ENCODE results near the gene DENND4C. TPM values are rescaled to one million over a fixed set of nuclear protein-coding genes. Genes with fewer than 3 reads are reported as not detected.

The DENND4C gene
- polyA plus RNA-seq, 2 of the 4 experiments (the other 2 are of a cell fraction) = 17.4 to 44.1 TPM

DNA sequence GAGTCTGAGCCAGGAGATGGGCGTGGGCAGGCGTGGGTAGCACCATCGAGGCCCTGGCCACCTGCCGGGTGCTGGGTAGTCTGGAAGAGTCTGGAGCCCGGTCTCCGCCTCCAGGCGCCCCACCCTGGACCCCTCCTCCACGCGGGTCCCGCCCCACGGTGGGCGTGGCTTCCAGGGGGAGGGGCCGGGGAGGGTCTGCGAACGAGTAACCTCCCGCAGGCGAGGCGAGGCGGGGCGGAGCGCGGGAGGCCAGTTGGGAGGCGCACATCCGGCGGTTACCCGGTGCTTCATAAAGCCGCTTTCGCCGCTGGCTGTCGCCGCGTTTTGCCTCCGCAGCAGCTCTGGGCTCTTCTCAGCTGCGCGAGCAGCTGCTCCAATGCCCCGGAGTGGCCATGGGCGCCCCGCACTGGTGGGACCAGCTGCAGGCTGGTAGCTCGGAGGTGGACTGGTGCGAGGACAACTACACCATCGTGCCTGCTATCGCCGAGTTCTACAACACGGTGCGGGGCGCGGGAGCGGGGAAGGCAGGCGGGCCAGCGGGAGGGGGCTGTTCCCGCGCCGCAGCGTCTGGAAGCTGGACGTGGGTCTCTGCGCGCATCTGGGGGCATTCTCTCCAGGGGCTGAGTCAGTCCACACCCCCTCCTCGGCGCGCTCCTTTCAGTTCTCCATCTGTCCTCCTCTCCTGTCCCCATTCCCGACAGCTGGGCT, 178.4 kb downstream of the DENND4C start, which contains the start of gene ACER2 (continued):
- TF ChIP-seq, protein P1, sequence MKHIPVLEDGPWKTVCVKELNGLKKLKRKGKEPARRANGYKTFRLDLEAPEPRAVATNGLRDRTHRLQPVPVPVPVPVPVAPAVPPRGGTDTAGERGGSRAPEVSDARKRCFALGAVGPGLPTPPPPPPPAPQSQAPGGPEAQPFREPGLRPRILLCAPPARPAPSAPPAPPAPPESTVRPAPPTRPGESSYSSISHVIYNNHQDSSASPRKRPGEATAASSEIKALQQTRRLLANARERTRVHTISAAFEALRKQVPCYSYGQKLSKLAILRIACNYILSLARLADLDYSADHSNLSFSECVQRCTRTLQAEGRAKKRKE (CRISPR knock-in tag; IDR thresholded peaks at IDR 0.05; ENCODE audit: low read depth) = no peak
- TF ChIP-seq MAFK (IDR thresholded peaks at IDR 0.05; ENCODE audit: partially characterized antibody) = no peak
- TF ChIP-seq, protein P2, sequence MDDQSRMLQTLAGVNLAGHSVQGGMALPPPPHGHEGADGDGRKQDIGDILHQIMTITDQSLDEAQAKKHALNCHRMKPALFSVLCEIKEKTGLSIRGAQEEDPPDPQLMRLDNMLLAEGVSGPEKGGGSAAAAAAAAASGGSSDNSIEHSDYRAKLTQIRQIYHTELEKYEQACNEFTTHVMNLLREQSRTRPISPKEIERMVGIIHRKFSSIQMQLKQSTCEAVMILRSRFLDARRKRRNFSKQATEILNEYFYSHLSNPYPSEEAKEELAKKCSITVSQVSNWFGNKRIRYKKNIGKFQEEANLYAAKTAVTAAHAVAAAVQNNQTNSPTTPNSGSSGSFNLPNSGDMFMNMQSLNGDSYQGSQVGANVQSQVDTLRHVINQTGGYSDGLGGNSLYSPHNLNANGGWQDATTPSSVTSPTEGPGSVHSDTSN (IDR thresholded peaks at IDR 0.05) = no peak

DNA sequence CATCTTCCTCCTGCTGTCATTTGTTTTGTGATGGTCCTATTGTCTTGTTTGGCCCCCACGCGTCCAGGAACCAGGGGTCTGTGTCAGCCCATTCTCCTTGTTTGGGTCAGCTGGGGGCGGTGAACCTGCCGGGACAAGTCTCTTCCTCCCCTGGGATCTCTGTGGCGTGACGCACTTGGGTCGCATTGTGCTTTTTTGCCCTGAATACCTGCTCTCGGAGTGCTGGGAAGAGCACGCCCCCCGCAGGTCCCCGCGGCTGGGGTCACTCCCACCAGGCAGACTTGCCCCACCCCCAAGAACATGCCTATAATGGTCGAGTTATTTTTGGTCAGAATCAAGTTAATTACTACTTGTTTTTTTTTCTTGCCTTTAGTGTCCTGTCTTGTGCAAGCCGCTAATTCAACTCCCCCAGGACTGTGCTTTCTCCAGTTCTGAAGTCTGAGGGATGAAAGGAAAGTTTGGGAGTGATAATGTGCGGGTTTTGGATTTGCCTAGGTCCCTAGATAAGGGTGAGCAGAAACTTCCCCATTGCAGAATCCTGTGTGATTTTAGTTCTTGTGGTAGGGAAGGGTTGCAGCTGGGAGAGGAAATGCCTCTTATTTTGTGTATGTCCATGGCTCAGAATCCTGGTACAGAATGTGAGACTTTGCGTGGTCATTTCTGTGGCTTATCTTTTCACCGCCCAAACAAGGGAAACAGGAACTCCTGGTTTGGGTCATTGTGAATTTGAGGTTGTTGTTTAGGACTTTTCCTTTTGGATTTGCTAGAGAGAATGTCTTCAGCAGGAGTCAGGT, 179.1 kb downstream of the DENND4C start:
- H3K27ac ChIP-seq = peak overlapping the region; percentile 74 to 90

DNA sequence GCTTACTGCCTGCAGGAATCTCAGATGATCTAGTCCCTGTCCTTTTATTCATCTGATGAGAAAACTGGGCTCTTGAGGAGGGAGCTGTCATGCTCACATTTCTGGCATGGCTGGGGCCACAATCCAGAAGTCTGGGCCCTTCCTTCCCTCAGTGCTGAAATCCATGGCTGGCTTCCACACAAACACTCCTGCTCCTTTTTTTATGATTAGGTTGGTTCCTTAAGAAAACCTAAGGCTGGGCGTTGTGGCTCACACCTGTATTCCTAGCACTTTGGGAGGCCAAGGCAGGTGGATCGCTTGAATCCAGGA, 179.7 kb downstream of the DENND4C start:
- Histone ChIP-seq H3K9me3 (no peaks in the 10 kb centered on the region), H3K4me2 (peak overlapping the region; percentile 90), H3K4me1 (peaks cover 5% of the 10 kb centered on the region; the same call in 2 of the 3 replicates), H3K4me3 (no peak overlapping the region; the same call in 2 of the 3 replicates), H3K27ac (no peak overlapping the region)
- ChIA-PET POLR2A (no interaction called here), CTCF (interaction anchor here (0.6 to 3.0 kb wide), 3 partner anchors 10 to 55 kb away, joined by 3 to 14 read pairs (median 5); no protein-coding TSS in a partner anchor)
- ATAC-seq = no peak
- no peak for TF ChIP-seq CBX8 (IDR thresholded peaks at IDR 0.05)
- no peak for TF ChIP-seq RCOR1 (IDR thresholded peaks at IDR 0.05; ENCODE audit: low read depth, low read length)
- TF ChIP-seq NFE2L2 (conservative IDR thresholded peaks at IDR 0.05; ENCODE audit: low read length) = no peak
- no peak for FAIRE-seq
- 97% methylated on average over 2 of the region's 2 CpGs for WGBS (ENCODE audit: missing lambda C conversion rate)
- no peak for DNase-seq (ENCODE audit: low read depth in 1 of 2, low spot score in 1 of 2)

More for the DNA sequence above, 179.1 kb downstream of the DENND4C start:
- H3K4me1 ChIP-seq = peaks cover 5% of the 10 kb centered on the region; the same call in 2 of the 3 replicates
- TF ChIP-seq RAD21 (conservative IDR thresholded peaks at IDR 0.05 in 1 of 2, IDR thresholded peaks at IDR 0.05 in 1 of 2) = no peak
- TF ChIP-seq EP300 (IDR thresholded peaks at IDR 0.05) = no peak
- TF ChIP-seq, protein P3, sequence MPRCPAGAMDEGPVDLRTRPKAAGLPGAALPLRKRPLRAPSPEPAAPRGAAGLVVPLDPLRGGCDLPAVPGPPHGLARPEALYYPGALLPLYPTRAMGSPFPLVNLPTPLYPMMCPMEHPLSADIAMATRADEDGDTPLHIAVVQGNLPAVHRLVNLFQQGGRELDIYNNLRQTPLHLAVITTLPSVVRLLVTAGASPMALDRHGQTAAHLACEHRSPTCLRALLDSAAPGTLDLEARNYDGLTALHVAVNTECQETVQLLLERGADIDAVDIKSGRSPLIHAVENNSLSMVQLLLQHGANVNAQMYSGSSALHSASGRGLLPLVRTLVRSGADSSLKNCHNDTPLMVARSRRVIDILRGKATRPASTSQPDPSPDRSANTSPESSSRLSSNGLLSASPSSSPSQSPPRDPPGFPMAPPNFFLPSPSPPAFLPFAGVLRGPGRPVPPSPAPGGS (IDR thresholded peaks at IDR 0.05) = no peak
- TF ChIP-seq TP53 (CRISPR knock-in tag; IDR thresholded peaks at IDR 0.05) = no peak
- TF ChIP-seq HEYL (CRISPR knock-in tag; IDR thresholded peaks at IDR 0.05) = no peak
- TF ChIP-seq, protein P2 (IDR thresholded peaks at IDR 0.05) = no peak
- no peak for TF ChIP-seq NPAS2 (CRISPR knock-in tag; IDR thresholded peaks at IDR 0.05; ENCODE audit: borderline replicate concordance)
- no peak for TF ChIP-seq MYC (IDR thresholded peaks at IDR 0.05; ENCODE audit: borderline replicate concordance, low read length)
- no peak for TF ChIP-seq FOSL2 (IDR thresholded peaks at IDR 0.05)
- TF ChIP-seq FOSL2 (CRISPR knock-in tag; IDR thresholded peaks at IDR 0.05) = no peak
- TF ChIP-seq CHD4 (IDR thresholded peaks at IDR 0.05; ENCODE audit: borderline replicate concordance) = no peak
- TF ChIP-seq, protein P4, sequence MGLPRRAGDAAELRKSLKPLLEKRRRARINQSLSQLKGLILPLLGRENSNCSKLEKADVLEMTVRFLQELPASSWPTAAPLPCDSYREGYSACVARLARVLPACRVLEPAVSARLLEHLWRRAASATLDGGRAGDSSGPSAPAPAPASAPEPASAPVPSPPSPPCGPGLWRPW (IDR thresholded peaks at IDR 0.05) = no peak
- peak overlapping the region; percentile 90 for H3K4me2 ChIP-seq
- H3K9me3 ChIP-seq = no peaks in the 10 kb centered on the region
- DNase-seq (ENCODE audit: low read depth in 1 of 2, low spot score in 1 of 2) (peak; percentile 33 to 35), ATAC-seq (peak; percentile 33 to 44), FAIRE-seq (no peak)
- CTCF ChIA-PET = interaction anchor here (1.0 to 3.0 kb wide), 3 partner anchors 10 to 55 kb away, joined by 3 to 14 read pairs (median 5); no protein-coding TSS in a partner anchor
- WGBS (ENCODE audit: missing lambda C conversion rate) = 21% methylated on average over 17 of the region's 17 CpGs
- POLR2A ChIA-PET = interaction anchor here (0.9 kb wide), 2 partner anchors 21 to 30 kb away, joined by 3 to 5 read pairs; partner anchors contain the start of gene RPS6
- H3K4me3 ChIP-seq = peak overlapping the region; percentile 65
